HuH-7.5 (cell line): ENCODE measurements around the gene LCE2A.

Experiments
- DNase-seq: peaks from one replicate; pipeline ENCODE4 v3.0.0; 2011; ENCODE audit warnings: low spot score

LCE2A gene

DNA sequence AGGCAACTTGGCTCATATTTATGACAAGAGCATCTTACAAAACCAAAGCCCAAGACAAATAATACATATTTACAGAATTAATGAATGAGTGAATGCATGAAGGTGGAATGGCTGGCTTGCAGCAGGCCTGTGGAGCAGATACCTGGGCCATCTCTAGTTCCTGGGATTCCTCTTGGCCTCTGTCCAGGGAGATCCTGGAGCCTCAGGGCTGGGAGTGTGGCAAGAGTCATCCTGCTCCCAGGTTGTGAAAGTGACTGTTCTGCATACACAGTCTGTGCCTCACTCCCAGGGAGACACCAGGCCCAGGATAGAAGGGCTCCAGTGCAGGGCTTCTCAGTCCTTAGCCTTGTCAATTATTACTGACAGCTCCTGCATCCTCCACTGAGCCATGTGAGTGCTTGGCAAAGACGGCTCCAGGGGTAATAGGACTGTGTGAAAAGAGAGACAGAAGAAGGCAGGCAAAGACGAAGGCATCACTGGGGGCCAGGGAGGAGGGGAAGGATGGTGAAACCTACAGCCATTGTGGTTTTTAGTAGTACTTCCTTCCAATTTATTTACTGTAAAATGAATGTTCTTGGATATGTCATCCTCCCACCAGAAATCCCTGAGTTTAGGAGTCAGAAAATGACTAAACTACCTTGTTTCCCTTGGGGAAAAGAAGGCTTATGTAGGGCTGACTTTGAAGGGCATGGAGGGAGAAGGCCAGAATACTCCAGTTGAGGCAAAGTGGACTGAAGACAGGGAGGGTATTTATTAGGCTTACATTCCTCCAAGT, 45.4 kb downstream of the LCE2A start:
- no peak for DNase-seq

DNA sequence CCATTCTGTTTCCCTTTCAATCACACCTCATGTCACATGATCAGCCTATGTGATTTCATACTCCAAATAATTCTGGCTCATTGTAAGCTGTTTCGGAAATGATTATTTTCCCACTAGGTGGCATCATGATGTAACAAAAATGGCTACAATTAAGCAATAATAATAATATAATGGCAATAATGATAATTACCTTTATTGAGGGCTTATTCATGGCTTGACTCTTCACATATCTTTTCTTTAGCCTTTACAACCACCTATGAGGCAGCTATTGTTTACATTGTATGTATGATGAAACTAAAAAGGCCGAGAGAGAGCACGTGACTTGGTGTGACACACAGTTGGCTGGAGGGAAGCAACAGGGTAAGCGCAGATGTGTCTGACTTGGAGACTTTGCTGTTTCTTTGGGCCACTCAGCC, 47.2 kb downstream of the LCE2A start:
- DNase-seq, result peak; percentile 16

DNA sequence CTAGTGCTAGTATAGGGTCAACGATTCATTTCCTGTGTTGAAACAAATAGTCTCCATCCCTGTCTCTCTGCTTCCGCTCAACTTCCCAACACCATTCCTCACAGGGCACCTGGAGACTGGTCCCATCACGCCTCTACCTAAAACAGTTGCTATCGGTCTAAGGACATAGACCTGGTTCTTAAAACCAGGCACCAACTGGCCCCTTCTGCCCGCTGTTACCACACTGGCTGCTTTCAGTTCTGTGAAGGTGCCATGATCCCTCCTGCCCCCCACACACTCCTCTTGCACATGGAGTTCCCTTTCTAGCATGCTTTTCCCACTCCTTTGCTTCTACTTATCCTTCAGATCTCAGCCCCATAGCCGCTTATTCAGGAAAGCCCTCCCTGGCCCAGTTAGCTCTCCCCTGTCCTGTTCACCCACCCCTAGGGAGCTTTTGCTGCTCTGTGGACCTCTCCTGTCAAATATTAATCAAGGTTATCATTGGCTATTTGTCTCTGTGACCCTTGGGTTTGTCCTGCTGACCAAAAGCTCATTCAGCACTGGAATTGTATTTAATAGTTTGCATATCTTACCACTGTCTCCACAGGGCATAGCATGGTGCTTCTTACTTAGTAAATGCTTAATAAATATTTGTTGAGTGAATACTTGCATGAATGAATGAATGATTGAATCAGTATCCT, 47.8 kb downstream of the LCE2A start:
- DNase-seq, result no peak

DNA sequence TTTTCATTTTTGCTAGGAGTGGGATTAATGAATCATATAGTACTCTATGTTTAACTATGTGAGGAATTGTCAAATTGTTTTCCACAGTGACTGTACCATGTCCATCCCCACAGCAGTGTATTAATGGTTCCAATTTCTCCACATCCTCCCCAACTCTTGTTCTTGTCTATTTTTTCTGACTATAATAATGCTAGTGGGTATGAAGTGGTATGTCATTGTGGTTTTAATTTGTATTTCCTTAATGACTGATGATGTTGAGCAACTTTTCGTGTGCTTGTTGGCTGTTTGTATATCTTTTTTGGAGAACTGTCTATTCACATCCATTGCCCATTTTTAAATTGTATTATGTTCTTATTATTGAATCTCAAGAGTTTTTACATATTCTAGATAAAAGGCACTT, 49.7 kb downstream of the LCE2A start:
- no peak for DNase-seq
